HG03575 (cell line): Measurements from ENCODE around the gene LRRC7.

Source experiments
- ATAC-seq: cut with Tn5 transposase; IDR thresholded peaks from one replicate; pipeline ENCODE4 v1.9.1; 2021; ENCODE audit not compliant: unreplicated experiment, insufficient number of reproducible peaks, low FRiP score; ENCODE audit errors: extremely low read depth

The LRRC7 gene

GRCh38 chr1:70093250-70093975 lies 525.7 kb downstream of the LRRC7 start:
- no peak for ATAC-seq

DNA sequence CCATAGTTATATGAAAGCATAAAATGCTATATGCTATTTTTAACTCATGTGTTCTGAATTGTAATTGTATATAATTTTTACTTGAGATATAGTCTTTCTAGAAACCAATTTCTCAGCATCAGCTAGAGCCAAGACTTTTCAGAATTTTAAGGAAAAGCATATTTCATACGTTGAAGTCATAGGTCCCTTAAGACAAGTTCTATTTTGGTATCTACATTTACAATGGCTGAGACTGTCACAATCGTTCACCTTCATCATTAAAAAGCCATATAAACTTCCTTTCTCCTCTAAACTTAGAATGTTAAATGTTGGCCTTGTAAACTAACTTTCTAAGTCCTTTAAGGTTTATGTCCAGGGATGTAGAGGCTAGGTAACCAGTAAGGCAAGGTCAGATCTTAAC lies 533.5 kb downstream of the LRRC7 start:
- ATAC-seq: no peak

DNA sequence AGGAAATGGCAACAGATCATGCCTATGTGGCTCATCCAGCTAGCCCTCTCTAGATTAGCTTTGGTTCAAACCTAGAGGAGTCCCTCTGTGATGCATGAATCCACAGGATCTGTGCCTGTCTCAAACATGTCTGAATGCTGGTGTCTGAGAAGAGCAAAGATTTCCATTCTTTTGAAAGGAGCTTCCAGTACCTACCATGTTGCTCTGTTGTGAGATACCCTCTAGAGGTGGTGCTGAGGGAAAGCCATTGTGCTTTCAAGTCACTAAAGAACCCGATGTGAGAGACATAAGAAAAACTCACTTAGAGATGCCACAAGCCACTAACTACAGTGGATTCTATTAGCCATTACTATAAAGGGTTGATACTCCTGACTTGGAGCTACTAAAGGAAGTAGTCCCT lies 534.1 kb downstream of the LRRC7 start:
- ATAC-seq: no peak

GRCh38 chr1:70103770-70104169 lies 536.0 kb downstream of the LRRC7 start:
- ATAC-seq: no peak

DNA sequence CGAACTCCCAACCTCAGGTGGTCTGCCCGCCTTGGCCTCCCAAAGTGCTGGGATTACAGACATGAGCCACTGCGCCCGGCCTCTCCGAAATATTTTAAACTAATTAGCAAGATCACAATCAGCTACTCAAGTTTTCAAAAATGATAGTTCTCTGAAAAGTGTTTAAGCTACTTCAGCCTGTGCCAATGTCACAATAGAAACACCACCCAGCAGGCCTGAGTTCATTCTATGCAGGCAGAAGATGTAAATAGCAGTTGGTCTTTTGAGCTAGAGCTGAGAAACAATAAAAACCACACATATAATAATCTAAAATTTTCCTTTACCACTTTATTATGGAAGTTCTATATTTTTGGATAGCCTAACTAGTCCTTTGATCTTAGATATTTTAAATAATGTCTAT lies 541.5 kb downstream of the LRRC7 start:
- no peak for ATAC-seq

DNA sequence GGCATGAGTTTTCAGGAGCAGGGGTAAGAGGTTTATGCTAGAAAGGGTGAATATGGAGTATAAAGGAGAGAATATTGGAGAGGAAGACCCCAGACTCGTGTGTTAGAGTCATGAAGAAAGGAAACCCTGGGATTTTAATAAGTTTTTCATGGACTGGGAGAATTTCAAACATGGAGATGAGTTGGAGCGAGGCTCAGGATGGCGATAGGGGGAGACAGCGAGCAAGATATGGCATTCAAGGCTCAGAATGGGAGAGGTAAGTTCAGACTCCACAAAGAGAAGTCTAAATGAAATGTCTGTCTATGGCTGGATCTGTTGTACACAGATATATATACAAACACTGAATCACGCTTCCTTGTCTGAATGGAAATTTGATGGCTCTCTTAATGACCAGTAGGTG lies 545.1 kb downstream of the LRRC7 start:
- ATAC-seq: no peak

DNA sequence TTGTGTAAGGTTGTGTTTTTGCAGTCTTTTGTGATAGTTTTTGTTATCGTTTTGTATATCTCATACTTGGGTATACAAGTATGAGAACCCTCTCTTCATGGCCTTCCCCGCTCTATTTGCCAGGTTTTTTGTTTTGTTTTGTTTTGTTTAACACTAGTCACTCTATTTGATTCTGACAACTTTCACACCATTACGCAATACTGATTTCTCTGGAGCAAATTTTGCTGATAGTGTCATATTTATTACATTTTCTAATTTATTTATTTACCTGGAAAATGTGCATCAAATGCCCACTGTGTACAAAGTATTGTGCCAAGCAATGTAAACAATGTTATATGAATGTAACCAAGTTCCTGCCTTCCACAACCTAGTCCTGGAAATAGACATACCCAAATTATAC lies 547.6 kb downstream of the LRRC7 start:
- ATAC-seq: no peak

GRCh38 chr1:70117046-70117445 lies 549.3 kb downstream of the LRRC7 start:
- no peak for ATAC-seq

- no peak for ATAC-seq
Measured at GRCh38 chr1:70134148-70134547, 566.4 kb downstream of the LRRC7 start.

- no peak for ATAC-seq
Measured at GRCh38 chr1:70140343-70140742, 572.6 kb downstream of the LRRC7 start.

GRCh38 chr1:70140894-70141293 lies 573.2 kb downstream of the LRRC7 start:
- ATAC-seq: no peak

DNA sequence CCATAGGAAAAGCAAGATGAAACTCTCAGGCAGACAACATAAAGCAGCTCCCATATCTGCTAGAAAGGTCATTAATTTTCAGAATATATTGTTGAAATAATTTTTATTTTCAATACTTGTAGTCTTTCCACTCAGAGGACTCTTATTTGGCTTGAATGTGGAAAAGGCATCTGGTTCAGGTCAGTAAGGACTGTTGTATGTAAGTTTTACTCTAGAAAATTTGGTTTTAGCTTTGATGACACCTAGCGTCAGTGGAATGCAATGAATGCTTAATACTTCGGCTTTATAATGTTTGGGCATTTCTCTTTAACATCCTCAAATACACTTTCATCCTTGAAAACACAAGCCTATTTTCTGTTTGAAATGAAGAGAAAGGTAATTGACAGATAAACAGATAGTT lies 574.4 kb downstream of the LRRC7 start:
- ATAC-seq: no peak

GRCh38 chr1:70143048-70143659 lies 575.4 kb downstream of the LRRC7 start:
- ATAC-seq: no peak

DNA sequence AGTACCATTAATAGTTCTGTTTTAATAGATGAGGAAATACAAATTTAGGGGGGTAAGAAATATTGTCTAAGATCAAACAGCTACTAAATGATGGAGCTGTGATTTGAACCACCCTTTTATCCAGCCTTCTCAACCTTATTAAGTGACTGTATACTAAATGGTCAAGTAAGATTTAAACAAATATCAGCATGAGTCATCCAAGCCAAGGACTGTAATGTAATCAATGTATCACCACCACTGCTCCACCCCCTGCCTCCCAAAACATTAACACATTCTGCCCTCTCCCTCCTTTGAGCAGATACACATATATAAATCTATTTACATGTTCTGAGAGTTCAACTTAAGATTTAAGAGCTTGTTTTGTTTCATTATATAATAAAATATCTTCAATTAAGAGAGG lies 578.8 kb downstream of the LRRC7 start:
- ATAC-seq: no peak

DNA sequence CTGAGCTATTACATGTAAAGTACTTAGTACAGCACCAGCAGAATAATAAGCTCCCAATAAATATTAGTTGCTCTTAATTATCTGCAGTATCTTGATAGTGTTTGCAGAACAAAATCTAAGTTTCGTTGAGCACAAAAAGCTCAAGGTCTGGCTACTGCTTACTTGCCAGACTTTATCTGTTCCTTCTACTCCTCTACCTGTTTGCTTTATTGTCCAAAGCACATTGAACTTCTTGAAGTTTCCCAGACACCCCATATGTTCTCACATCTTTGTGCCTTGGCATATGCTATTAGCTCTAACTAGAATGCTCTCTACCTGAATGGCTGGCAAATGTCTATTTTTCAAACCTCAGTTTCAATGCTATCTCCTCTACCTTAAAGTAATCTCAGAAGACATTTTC lies 582.7 kb downstream of the LRRC7 start:
- no peak for ATAC-seq

GRCh38 chr1:70153739-70154138 lies 586.0 kb downstream of the LRRC7 start:
- no peak for ATAC-seq

DNA sequence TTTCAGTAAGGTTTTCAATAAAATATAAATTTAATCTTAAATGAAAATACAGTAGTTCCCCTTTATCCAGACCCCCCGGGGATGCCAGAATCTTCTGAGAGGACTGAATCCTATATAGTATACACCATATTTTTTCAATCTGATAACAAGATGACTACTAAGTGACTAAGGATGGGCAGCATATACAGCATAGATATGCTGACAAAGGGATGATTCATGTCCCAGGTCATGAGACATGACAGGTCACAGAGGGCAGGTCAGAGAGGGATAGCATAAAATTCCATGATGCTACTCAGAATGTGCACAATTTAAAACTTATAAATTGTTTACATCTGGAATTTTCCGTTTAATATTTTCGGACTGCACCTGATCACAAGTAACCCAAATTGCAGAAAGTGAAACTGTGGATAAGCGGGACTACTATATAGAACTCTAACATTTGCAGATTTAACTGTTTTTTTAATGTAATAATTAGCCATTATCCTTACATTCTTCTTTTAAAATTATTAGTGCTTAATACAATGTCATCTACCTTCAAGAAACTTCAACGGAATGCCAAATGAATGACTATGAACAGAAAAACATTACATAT lies 588.9 kb downstream of the LRRC7 start:
- no peak for ATAC-seq

- no peak for ATAC-seq
Measured at GRCh38 chr1:70164350-70164749, 596.6 kb downstream of the LRRC7 start.

GRCh38 chr1:70168283-70168682 lies 600.6 kb downstream of the LRRC7 start:
- ATAC-seq: no peak

- ATAC-seq: no peak
Measured at GRCh38 chr1:70169018-70169839, 601.5 kb downstream of the LRRC7 start.
